GM21737 (cell line): ENCODE data around the gene PMS1.
"Not testable (repeated sequence)": the region's sequence is repeated elsewhere in the genome, so short reads cannot be mapped to it uniquely, and the experiment has no call there.

Source experiments
- ATAC-seq: cut with Tn5 transposase; IDR thresholded peaks from one replicate; pipeline ENCODE4 v1.9.1; 2021; ENCODE audit warnings: mild to moderate bottlenecking, moderate library complexity; ENCODE audit not compliant: unreplicated experiment

PMS1 gene

DNA sequence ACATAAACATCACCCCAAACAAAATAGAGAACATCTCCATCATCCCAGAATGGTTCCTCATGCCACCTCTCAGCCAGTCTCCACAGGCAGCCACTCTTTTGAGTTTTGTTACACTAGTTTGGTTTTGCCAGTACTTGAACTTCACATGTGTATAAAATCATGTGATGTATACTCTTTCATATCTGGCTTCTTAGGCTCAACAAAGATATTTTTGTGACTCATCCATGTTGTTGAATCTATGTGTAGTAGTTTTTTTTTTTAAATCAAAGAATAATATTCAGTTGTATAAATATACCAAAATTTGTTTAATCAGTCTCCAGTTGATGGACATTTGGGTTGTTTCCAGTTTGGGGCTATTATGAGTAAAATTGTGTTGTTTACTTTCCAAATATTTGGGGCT lies 75.9 kb downstream of the PMS1 start:
- ATAC-seq, result no peak

DNA sequence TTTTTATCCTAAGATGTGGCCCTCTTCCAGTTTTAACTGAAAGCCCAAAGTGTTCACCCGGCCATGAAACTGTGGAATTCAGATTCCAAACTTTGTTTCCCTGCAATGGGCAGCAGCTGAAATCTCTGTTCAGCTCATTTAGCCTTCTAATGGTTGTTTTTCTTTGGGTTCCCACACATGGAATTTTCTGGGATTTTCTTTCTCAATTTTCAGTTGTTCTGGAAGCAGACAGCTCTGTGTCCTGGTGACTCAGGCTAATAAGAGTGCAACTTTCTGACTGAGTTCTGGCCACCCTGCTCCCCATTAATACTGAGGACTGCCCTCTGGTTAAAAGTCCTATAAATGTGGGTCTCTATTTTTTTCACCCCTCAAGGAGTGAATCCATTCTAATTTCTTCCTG lies 78.5 kb downstream of the PMS1 start:
- no peak for ATAC-seq

GRCh38 chr2:189865826-189866225 lies 81.6 kb downstream of the PMS1 start:
- no peak for ATAC-seq

DNA sequence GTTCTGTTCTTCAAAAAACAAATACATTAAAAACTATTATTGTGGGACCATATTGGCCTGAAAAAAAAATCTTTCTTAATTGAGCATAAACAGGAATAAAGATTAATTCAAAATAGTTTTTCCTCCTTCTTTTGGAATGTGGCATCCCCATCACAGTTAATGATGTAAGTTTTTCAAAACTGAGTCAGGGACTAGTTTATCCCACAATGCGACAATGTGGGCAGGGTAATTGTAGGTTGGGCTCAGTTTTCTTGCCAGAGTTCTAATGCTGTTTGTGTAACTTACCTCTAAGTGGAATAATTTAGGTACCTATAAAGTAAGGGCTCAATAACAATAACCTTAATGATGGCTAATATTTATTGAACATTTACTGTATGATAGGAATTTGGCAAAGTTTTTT lies 82.0 kb downstream of the PMS1 start:
- no peak for ATAC-seq

DNA sequence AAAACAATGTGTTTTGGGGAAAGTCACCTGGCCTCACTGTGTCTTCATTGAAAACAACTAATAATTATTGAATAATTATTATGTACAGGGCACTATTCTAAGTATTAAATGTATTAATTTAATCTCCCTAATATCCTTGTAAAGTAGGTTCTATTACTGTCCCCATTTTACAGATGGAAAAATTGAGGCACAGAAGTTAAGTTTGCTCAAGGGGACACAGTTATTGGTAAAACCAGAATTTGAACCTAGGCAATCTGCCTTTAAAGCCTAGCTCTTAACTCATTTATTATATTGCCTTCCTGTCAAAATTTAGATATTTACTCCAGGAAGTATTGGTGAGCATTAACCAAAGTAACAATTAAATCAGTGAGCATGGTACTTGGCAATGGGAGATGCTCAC lies 84.6 kb downstream of the PMS1 start:
- no peak for ATAC-seq

- no peak for ATAC-seq
Measured at GRCh38 chr2:189870381-189871085, 86.3 kb downstream of the PMS1 start.

GRCh38 chr2:189873696-189874095 lies 89.4 kb downstream of the PMS1 start:
- no peak for ATAC-seq

GRCh38 chr2:189874586-189875320 lies 90.5 kb downstream of the PMS1 start:
- peak; percentile 59 for ATAC-seq

DNA sequence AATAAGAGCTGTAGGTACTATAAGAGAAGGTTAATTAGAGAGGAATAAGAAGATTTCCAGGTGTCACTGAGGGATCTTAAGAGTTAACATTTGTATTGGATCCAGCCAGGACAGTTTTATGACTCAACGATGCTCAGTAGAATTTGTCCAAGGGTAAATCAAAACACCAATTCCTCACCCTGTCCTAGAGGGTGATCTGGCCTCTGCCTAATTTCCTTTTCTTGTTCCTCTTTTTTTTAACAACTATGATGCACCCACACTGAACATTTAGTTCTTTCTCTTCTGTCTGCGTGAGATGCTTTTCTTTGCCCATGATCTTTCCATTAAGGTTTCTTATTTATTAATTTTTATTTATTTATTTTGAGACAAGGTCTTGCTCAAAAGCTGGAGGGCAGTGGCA lies 92.0 kb downstream of the PMS1 start:
- ATAC-seq, result no peak

GRCh38 chr2:189879716-189880081 lies 95.4 kb downstream of the PMS1 start:
- no peak for ATAC-seq

GRCh38 chr2:189880429-189880828 lies 96.2 kb downstream of the PMS1 start:
- ATAC-seq, result no peak

DNA sequence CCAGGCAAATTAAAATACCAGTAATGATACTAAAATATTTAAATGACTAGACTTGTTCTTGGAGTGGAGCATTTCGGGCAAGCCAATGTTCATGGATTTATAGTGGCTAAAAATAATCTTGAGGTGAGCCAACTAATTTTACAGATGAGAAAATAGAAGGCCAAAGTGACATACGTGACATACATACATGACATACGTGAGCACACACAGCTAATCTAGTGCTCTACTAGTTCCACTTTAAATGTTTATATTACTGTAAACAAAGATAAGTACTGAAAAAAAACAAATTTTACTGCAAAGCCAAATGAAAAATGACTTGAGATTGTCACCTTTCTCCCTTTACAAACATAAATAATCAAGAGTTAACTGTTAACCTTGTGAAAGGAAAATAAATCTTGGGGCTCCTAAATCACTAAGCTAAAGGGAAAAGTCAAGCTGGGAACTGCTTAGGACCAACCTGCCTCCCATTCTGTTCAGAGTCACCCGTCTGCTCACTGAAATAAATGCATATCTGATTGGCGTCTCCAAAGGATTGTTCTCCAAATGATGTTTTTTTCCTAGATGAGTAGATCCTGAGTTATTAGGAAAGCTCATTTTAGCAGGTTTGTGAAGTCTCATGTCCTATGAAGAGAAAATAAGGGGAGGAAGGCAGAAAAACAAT lies 96.7 kb downstream of the PMS1 start:
- ATAC-seq, result no peak

DNA sequence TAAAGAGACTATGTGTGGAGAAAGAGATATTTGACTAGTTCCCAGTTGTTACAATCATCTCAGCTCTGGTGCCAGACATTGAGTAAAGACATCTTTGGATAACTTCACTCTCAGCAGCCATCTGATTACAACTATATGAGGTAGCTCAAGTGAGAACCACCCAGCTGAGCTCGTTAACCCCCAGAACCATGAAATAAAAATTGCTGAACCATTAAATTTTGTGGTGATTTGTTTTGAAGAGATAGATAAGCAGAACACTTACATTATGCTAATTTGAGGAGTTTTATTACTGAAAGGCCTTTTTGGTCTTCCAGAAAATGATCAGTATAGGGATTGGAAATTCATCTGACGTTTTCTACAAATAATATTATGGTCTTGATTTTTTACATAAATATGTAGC lies 101.1 kb downstream of the PMS1 start:
- ATAC-seq, result no peak

- not testable (repeated sequence) for ATAC-seq
Measured at GRCh38 chr2:189892546-189893294, 108.5 kb downstream of the PMS1 start.

GRCh38 chr2:189896809-189897208 lies 112.6 kb downstream of the PMS1 start:
- ATAC-seq, result no peak

GRCh38 chr2:189899101-189899500 lies 114.9 kb downstream of the PMS1 start:
- no peak for ATAC-seq

- no peak for ATAC-seq
Measured at GRCh38 chr2:189900726-189901125, 116.5 kb downstream of the PMS1 start.

- ATAC-seq, result no peak
Measured at GRCh38 chr2:189901664-189902063, 117.4 kb downstream of the PMS1 start.

- no peak for ATAC-seq
Measured at GRCh38 chr2:189913821-189914220, 129.6 kb downstream of the PMS1 start.

DNA sequence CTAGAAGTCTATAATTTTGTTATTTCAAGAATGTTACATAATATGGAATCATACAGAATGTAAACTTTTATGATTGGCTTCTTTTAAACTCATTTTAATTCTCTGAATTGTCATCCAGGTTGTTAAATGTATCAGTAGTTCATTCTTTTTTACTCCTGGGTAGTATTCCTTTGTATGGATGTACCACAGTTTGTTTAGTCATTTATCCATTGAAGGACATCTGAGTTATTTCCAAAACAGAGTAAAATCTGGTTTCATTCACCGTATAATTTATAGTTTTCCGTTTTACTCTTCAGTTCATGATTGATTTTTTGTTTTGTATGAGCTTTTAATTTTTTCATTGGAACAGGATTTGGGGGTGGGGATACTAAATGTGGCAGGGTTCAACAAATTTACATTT lies 132.4 kb downstream of the PMS1 start:
- no peak for ATAC-seq
